ENCODE results near the gene AP4S1. TPM values are rescaled to one million over a fixed set of nuclear protein-coding genes. Genes with fewer than 3 reads are reported as not detected.
"Not testable (repeated sequence)": the region's sequence is repeated elsewhere in the genome, so short reads cannot be mapped to it uniquely, and the experiment has no call there.

AP4S1 gene
- total and polyA plus RNA-seq, 2 of the 8 experiments (the other 6 are each of a cell fraction or from before 2014, with no cell fraction given), result 2.8 to 9.9 TPM

DNA sequence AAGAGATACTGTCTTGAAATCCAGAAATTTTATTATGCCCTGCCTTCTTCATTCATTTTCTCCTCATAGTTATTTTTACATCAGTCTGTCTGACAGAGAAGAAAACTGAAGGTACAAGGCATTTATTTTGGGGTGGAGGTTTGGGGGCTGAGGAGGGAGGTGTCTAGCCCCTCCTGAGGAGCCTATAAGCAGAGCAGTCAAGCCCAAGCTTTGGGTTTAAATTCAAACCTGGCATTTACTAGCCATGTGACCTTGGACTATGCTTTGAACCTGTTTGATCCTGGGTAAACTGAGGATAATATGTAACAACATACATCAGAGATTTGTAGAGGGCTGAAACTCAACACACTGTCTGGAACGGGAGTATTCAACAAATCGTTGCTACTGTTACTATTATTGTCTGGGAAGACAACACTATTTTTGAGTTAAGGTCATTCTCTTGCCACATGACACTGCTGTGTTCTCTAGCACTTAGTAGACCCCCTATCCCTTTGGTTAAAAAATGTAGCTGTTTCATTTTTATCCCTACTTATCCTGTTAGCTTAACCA lies 66.8 kb downstream of the AP4S1 start (continued):
- TF ChIP-seq EP300 (IDR thresholded peaks at IDR 0.05; ENCODE audit: borderline replicate concordance in 1 of 2, low read depth in 2 of 2, low read length in 2 of 2) (no peak), ZNF274 (IDR thresholded peaks at IDR 0.05; ENCODE audit: borderline replicate concordance, extremely low read depth, low read length) (no peak), SP1 (IDR thresholded peaks at IDR 0.05; ENCODE audit: low read depth, low read length) (no peak), FOSL1 (IDR thresholded peaks at IDR 0.05; ENCODE audit: insufficient read depth, low read depth, low read length) (no peak), BACH1 (IDR thresholded peaks at IDR 0.05; ENCODE audit: low read length) (no peak), TBP (IDR thresholded peaks at IDR 0.05; ENCODE audit: low read depth, low read length) (no peak), RXRA (IDR thresholded peaks at IDR 0.05; ENCODE audit: insufficient read depth, low read depth, low read length) (no peak)

DNA sequence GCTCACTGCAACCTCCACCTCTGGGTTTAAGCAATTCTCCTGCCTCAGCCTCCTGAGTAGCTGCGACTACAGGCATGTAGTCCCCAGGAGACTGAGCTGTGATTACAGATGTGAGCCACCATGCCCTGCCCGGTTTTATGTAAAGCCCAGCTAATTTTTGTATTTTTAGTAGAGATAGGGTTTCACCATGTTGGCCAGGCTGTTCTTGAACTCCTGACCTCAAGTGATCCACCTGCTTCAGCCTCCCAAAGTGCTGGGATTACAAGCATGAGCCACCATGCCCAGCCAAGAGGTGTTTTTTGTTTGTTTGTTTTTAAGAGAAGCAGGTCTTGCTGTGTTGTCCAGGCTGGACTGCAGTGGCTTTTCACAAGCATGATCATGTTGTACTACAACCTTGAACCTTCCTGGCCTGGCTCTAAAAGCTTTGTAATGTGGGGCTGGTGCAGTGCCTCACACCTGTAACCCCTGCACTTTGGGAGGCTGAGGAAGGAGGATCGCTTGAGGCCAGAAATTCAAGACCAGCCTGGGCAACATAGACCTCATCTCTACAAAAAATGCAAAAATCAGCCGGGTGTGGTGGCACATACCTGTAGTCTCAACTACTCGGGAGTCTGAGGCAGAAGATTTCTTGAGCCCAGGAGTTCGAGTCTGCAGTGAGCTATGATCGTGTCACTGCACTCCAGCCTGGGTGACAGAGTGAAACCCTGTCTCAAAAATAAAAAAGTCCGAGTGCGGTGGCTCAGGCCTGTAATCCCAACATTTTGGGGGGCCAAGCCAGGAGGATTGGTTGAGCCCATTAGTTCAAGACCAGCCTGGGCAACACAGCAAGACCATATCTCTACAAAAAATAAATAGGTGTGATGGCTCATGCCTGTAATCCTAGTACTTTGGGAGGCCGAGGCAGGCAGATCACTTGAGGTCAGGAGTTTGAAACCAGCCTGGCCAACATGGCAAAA lies 68.7 kb downstream of the AP4S1 start:
- H3K23ac ChIP-seq (ENCODE audit: insufficient read length); H3K27me3 ChIP-seq (replicated peaks in 1 of 4; ENCODE audit: control insufficient read depth in 3 of 4, extremely low read depth in 1 of 4, insufficient read depth in 3 of 4, low read length in 3 of 4); H2AFZ ChIP-seq (ENCODE audit: low read length); FAIRE-seq; H3K9me3 ChIP-seq (ENCODE audit: insufficient read depth in 2 of 2, low read depth in 1 of 2, low read length in 1 of 2); H2BK12ac ChIP-seq (ENCODE audit: low read depth, low read length); H3K4me3 ChIP-seq (ENCODE audit: extremely low read depth in 1 of 4, insufficient read depth in 2 of 4, low read depth in 3 of 4, low read length in 4 of 4); H4K20me1 ChIP-seq (replicated peaks in 1 of 2; ENCODE audit: control insufficient read depth in 1 of 2, insufficient read depth in 2 of 2, low read length in 2 of 2); H3K27ac ChIP-seq (ENCODE audit: low read depth, low read length); H3K18ac ChIP-seq (ENCODE audit: extremely low read depth, low read length); H3K9ac ChIP-seq (replicated peaks in 1 of 4; ENCODE audit: extremely low read depth in 1 of 4, low read depth in 3 of 4, low read length in 3 of 4); H3K4ac ChIP-seq (replicated peaks; ENCODE audit: insufficient read length, low read depth, low read length); H3K4me1 ChIP-seq (replicated peaks in 1 of 4; ENCODE audit: control insufficient read depth in 3 of 4, insufficient read depth in 4 of 4, low read length in 3 of 4); H2BK15ac ChIP-seq (ENCODE audit: low read length); H3K56ac ChIP-seq (replicated peaks; ENCODE audit: insufficient read length, low read depth, low read length); H4K5ac ChIP-seq (ENCODE audit: insufficient read length, low read depth, low read length); H4K8ac ChIP-seq (ENCODE audit: extremely low read depth, insufficient read depth, low read length); H3K23me2 ChIP-seq (ENCODE audit: low read depth, low read length); H2BK5ac ChIP-seq (ENCODE audit: low read depth, low read length); H2AK5ac ChIP-seq (ENCODE audit: low read depth, low read length); H3K4me2 ChIP-seq (ENCODE audit: insufficient read depth in 1 of 2, low read depth in 2 of 2, low read length in 2 of 2); H3K36me3 ChIP-seq (ENCODE audit: control insufficient read depth in 2 of 4, insufficient read depth in 4 of 4, low read length in 3 of 4); H2BK120ac ChIP-seq (replicated peaks; ENCODE audit: low read depth, low read length); H3K14ac ChIP-seq (ENCODE audit: insufficient read length); H3K79me1 ChIP-seq (ENCODE audit: low read depth, low read length); DNase-seq (ENCODE audit: low read depth in 1 of 2, low spot score in 2 of 2); H2BK20ac ChIP-seq (ENCODE audit: low read length); H4K91ac ChIP-seq (replicated peaks; ENCODE audit: insufficient read length, low read length); H3K79me2 ChIP-seq (ENCODE audit: control insufficient read depth in 1 of 2, insufficient read depth in 2 of 2, low read length in 2 of 2): not testable (repeated sequence)
- POLR2A ChIA-PET (ENCODE audit: partially characterized antibody), result interaction anchor here (0.6 kb wide), 1 partner anchor 18 kb away, joined by 3 read pairs; no protein-coding TSS in a partner anchor
- CTCF ChIA-PET (ENCODE audit: partially characterized antibody), result interaction anchor here (0.9 to 2.1 kb wide), 3 partner anchors 12 to 219 kb away, joined by 3 to 10 read pairs (median 3); partner anchors contain the start of gene COCH
- WGBS, 2 experiments (ENCODE audit: extremely low coverage in 1 of 2, insufficient coverage in 1 of 2, insufficient read length in 1 of 2, insufficient replicate concordance in 2 of 2, low coverage in 1 of 2, low lambda C conversion rate in 2 of 2, missing lambda C conversion rate in 1 of 2), result 92% methylated on average over 10 of the region's 10 CpGs; no CpG with 5 or more reads in 1 of the 2 experiments
